Keratinocyte (primary cell): ENCODE measurements around the gene GPX8.

Source experiments
- CTCF ChIP-seq, 3 experiments: IDR thresholded peaks in 1 of 3; conservative IDR thresholded peaks in 1 of 3; optimal IDR thresholded peaks in 1 of 3; 2 replicates in 2 of 3; 3 replicates in 1 of 3; pipeline versions ENCODE3 to v1.5.1; 2011; ENCODE audit warnings: low read length in 3 of 3, mild to moderate bottlenecking in 3 of 3, moderate library complexity in 2 of 3, control low read depth in 1 of 3, inconsistent platforms in 1 of 3; ENCODE audit not compliant: insufficient read depth in 2 of 3; ENCODE audit errors: extremely low read depth in 1 of 3
- EZH2 ChIP-seq: IDR thresholded peaks from one replicate; pipeline ENCODE4 v1.6.1; 2012; ENCODE audit warnings: inconsistent platforms, mild to moderate bottlenecking, low read length, moderate library complexity

DNA sequence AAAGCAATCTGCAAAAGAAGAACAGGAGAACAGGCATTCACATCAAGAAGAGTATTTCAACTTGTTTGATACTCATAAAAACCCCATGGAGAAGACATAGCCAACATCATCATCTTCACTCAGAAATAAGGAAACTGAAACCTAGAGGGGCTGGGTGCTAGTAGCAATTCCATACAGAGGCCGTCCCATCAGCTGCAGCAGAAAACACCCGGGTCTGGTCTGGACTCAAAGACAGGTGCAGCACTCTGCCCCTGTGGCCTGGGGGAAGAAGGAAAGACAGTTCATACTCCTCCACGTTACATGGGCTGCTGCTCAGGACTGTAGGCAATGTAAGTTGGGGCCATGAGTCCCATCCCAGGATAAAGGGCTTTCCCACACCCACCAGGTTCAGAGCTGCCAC lies 45.9 kb upstream of the GPX8 start:
- no peak for TF ChIP-seq EZH2
- TF ChIP-seq CTCF (optimal IDR thresholded peaks at IDR 0.05 in 1 of 3, IDR thresholded peaks at IDR 0.05 in 1 of 3, conservative IDR thresholded peaks at IDR 0.05 in 1 of 3; ENCODE audit: extremely low read depth in 1 of 3, insufficient read depth in 2 of 3, low read length in 3 of 3), result no peak
